ENCODE data around the gene TMEM140. TPM values are rescaled to one million over a fixed set of nuclear protein-coding genes. Genes with fewer than 3 reads are reported as not detected.
"Not testable (repeated sequence)": the region's sequence is repeated elsewhere in the genome, so short reads cannot be mapped to it uniquely, and the experiment has no call there.

The TMEM140 gene
- total and polyA plus RNA-seq, 2 donors = 4.3 to 13.6 TPM

DNA sequence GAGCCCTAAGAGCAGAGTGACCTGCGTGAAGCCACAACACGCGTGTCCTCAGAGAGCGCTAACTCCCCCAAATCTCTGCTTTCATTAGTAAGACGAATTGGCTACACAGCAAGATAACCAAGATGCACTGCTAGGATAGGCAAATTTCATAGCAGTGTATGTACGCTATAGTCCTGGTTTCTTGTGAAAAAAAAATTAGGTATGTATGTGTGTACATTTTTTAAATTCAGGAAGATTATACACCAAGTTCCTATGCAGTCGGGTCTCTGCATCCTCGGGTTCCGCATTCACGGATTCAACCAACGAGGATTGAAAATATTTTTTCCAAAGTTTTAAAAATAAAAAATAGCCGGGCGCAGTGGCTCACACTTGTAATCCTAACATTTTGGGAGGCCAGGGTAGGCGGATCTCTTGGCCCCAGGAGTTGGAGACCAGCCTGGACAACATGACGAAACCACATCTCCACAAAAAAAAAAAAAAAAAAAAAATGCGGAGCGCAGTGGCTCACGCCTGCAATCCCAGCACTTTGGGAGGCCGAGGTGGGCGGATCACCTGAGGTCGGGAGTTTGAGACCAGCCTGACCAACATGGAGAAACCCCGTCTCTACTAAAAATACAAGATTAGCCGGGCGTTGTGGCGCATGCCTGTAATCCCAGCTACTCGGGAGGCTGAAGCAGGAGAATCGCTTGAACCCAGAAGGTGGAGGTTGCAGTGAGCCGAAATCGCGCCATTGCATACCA is 64.2 kb downstream of the TMEM140 start:
- H3K36me3 ChIP-seq (ENCODE audit: control insufficient read depth in 2 of 2, insufficient read depth in 2 of 2, low read length in 1 of 2); H3K9me3 ChIP-seq (ENCODE audit: control insufficient read depth in 2 of 2, insufficient read depth in 1 of 2, low read length in 1 of 2); H3K27me3 ChIP-seq (ENCODE audit: control insufficient read depth in 2 of 2, insufficient read depth in 1 of 2, low read length in 1 of 2); DNase-seq (ENCODE audit: low read depth in 6 of 9, low spot score in 9 of 9): not testable (repeated sequence)
- Histone ChIP-seq H3K27ac (ENCODE audit: low read depth in 1 of 2, low read length in 1 of 2) (peak overlapping the region in 1 of 2 donors; percentile 62), H3K4me3 (ENCODE audit: low read length in 2 of 2) (peak overlapping the region; percentile 79 to 90), H3K4me1 (ENCODE audit: control insufficient read depth in 2 of 2, insufficient read depth in 2 of 2, low read length in 2 of 2) (peaks cover 7 to 13% of the 10 kb centered on the region in 2 donors)
- WGBS = 65% methylated on average over 30 of the region's 30 CpGs

DNA sequence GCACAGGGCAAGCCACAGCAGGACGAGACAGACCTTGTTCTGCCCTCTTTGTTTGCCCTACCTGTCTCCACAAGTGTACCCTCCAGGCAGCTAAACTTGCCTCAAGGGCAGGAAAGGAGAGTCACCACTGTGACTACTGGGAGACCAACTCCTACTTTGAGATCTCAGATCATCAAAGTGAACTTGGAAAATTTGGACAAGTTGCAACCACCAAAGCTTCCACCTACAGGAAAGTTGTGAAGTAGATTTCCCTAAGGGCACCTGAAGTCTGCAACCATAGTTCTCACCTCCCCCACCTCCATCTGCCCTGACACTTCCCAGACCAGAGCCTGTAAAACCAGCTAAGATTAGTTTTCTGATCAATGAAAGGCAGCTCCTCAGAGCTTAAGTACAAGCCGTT is 66.0 kb downstream of the TMEM140 start:
- Histone ChIP-seq H3K27me3 (ENCODE audit: control insufficient read depth in 2 of 2, insufficient read depth in 1 of 2, low read length in 1 of 2) (no peaks in the 10 kb centered on the region), H3K36me3 (ENCODE audit: control insufficient read depth in 2 of 2, insufficient read depth in 2 of 2, low read length in 1 of 2) (no peaks in the 10 kb centered on the region), H3K4me3 (ENCODE audit: low read length in 2 of 2) (no peak overlapping the region), H3K4me1 (ENCODE audit: control insufficient read depth in 2 of 2, insufficient read depth in 2 of 2, low read length in 2 of 2) (peaks cover 5 to 10% of the 10 kb centered on the region in 2 donors), H3K9me3 (ENCODE audit: control insufficient read depth in 2 of 2, insufficient read depth in 1 of 2, low read length in 1 of 2) (no peaks in the 10 kb centered on the region), H3K27ac (ENCODE audit: low read depth in 1 of 2, low read length in 1 of 2) (no peak overlapping the region)
- DNase-seq (ENCODE audit: low read depth in 6 of 9, low spot score in 9 of 9) = no peak
- WGBS = 95% methylated on average over 2 of the region's 2 CpGs

DNA sequence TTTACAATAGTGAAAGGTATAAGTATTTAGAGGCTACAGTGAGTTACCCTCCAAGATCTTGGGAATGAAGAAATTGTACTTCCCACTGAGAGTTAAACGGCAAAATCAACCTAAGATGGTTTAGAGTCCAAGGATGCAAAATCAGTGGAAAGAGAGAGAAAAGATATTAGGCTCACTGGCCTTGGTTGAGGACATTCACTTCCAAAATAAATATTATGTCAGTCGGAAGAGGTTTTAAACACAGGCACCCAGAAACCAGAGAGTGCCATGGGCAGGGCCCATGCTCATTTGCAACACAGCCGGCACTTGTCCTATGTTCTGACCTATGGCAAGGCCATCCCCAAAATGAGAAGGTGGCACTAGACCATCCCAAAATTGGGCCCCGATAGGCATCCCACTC is 67.3 kb downstream of the TMEM140 start:
- WGBS = over 99% methylated on average over 4 of the region's 4 CpGs
- no peak overlapping the region for H3K27ac ChIP-seq (ENCODE audit: low read depth in 1 of 2, low read length in 1 of 2)
- no peak overlapping the region for H3K4me3 ChIP-seq (ENCODE audit: low read length in 2 of 2)

DNA sequence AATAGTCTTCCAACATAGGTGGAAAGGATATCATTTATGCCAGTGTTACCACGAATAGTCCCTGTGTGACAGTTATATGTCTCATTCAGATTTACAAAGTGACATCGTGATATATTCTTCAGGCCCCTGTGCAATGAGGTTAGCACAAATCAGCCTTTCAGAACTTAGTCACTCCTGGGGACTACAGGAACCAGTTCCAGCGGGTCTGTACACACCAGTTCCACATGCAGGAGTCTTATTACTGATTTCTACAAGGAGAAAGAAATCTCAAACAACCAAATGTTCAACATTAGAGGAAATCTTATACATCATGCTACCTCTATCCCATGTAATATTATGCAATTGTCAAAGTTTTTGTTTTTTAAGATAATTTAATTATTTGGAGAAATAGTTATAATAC is 67.8 kb downstream of the TMEM140 start:
- no peaks in the 10 kb centered on the region for H3K9me3 ChIP-seq (ENCODE audit: control insufficient read depth in 2 of 2, insufficient read depth in 1 of 2, low read length in 1 of 2)
- H3K4me3 ChIP-seq (ENCODE audit: low read length in 2 of 2) = no peak overlapping the region
- no peaks in the 10 kb centered on the region for H3K36me3 ChIP-seq (ENCODE audit: control insufficient read depth in 2 of 2, insufficient read depth in 2 of 2, low read length in 1 of 2)
- peaks cover 0 to 4% of the 10 kb centered on the region in 2 donors for H3K4me1 ChIP-seq (ENCODE audit: control insufficient read depth in 2 of 2, insufficient read depth in 2 of 2, low read length in 2 of 2)
- no peaks in the 10 kb centered on the region for H3K27me3 ChIP-seq (ENCODE audit: control insufficient read depth in 2 of 2, insufficient read depth in 1 of 2, low read length in 1 of 2)
- no peak for DNase-seq (ENCODE audit: low read depth in 6 of 9, low spot score in 9 of 9)
- no peak overlapping the region for H3K27ac ChIP-seq (ENCODE audit: low read depth in 1 of 2, low read length in 1 of 2)
- 94% methylated on average over 3 of the region's 3 CpGs for WGBS

More for the DNA sequence above, 67.3 kb downstream of the TMEM140 start:
- Histone ChIP-seq H3K4me1 (ENCODE audit: control insufficient read depth in 2 of 2, insufficient read depth in 2 of 2, low read length in 2 of 2) (peaks cover 5 to 9% of the 10 kb centered on the region in 2 donors), H3K36me3 (ENCODE audit: control insufficient read depth in 2 of 2, insufficient read depth in 2 of 2, low read length in 1 of 2) (no peaks in the 10 kb centered on the region), H3K27me3 (ENCODE audit: control insufficient read depth in 2 of 2, insufficient read depth in 1 of 2, low read length in 1 of 2) (no peaks in the 10 kb centered on the region), H3K9me3 (ENCODE audit: control insufficient read depth in 2 of 2, insufficient read depth in 1 of 2, low read length in 1 of 2) (no peaks in the 10 kb centered on the region)
- no peak for DNase-seq (ENCODE audit: low read depth in 6 of 9, low spot score in 9 of 9)

Other genes starting within 250 kb of the TMEM140 start
- gene AGBL3, start 161.6 kb upstream of the TMEM140 start, total RNA-seq = 1.9 TPM
- 1.9 TPM for gene AGBL3, start 161.6 kb upstream of the TMEM140 start, polyA plus RNA-seq
- gene CYREN, start 22.6 kb downstream of the TMEM140 start, total RNA-seq = 42.9 TPM
- gene CYREN, start 22.6 kb downstream of the TMEM140 start, polyA plus RNA-seq = 28.0 TPM
- 14.3 TPM for gene WDR91, start 63.5 kb downstream of the TMEM140 start, total RNA-seq
- gene WDR91, start 63.5 kb downstream of the TMEM140 start, polyA plus RNA-seq = 19.8 TPM
- gene STRA8, start 85.8 kb downstream of the TMEM140 start, total RNA-seq = 0.28 TPM
- gene STRA8, start 85.8 kb downstream of the TMEM140 start, polyA plus RNA-seq = 0.16 TPM

Measured in thymus (tissue), 11 donors.